Iris pigment epithelial cell (primary cell): ENCODE data around the gene CAPN2.
"Not testable (repeated sequence)": the region's sequence is repeated elsewhere in the genome, so short reads cannot be mapped to it uniquely, and the experiment has no call there.

Experiments
- DNase-seq: peaks from one replicate; pipeline ENCODE4 v3.0.0-alpha.2; 2011; ENCODE audit warnings: low read depth

Gene CAPN2

DNA sequence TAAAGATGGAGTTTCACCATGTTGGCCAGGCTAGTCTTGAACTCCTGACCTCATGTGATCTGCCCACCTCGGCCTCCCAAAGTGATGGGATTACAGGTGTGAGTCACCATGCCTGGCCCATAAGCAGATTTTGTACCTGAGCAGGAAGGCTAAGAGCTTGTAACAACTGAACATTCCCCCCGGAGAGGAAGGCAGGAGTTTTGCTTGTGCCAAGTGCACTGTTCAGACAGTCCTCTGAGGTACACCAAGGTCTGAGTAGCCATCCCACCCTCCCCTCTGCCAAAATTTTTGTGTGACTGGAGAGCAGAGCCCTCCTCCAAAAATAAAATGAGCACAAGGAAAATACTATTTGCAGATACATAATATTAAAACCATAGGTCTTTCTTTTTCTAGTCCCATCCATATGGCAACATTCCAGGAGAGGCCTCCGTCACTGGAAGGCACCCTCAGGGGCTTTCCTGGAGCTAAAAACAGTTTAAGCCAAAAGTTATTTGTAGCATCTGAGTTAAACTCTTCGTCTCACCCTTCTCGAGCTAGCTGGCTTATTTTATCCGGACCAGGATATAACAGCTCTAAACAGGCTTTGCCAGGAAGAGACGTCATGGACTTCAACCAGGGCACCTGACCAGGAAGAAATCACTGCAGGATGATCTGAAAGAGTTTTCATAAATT lies 27.2 kb downstream of the CAPN2 start:
- no peak for DNase-seq

DNA sequence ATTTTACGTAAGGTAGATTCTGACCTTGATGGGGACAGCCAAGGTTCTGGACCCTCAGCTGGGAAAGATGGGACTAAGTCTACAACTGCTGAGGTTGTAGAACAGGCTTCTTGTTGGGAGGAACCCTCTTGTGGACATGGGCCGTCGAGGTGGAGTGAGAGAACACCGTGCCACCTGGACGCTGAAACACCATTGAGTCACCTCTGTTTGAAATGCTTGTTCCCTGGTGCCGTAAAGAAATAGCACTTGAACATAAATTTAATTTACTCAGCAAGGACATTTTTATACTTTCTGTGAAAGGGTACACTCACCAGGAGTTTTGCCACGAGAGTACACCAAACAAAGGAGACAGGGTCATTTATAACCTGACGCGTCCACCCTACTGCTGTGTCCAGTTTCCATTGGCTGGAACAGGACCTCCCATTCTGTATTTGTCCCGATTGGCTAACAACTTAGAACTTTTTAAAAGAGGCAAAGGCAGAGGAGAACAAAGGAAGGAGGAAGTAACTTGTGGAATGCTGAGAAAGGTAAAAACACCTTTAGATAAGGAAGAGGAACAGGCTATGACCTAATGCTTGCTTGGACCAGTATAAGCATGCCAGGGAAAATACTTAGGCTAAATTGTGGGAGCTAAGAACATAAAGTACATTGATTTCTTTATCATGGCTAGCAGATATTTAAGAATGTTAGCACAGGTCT lies 27.8 kb downstream of the CAPN2 start:
- DNase-seq, result not testable (repeated sequence)

GRCh38 chr1:223741861-223742260 lies 29.5 kb downstream of the CAPN2 start:
- DNase-seq, result peak; percentile 88

DNA sequence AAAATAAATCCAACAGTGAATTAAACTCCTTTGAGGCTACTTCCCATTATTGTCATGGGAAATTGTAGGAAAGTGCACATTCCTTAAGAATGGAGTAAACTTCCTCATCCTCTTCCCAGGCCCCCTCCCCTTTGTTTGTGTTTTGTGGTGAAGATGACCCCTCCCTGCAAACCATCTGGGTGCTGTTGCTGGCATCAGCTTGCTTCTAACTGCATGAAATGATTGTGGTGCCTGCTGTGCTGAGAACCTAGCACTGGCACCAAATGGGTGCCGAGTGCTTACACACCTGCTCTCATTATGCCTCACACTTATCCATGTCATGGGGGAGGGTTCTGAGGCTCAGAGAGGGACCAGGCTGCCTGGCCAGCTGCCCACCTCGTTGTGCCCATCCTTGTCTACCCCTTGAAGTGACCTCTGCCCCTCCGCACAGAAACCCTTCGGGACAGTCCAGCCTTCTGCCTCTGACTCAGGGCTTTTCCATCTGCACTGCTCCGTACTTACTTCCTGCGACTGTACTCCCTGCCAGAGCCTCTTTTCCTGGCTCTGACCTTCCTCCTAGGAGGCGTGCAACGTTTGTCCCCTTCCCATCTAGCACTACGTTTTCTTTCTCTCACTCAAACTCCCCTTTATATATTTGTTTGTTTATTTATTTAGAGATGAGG lies 30.6 kb downstream of the CAPN2 start:
- DNase-seq, result no peak

DNA sequence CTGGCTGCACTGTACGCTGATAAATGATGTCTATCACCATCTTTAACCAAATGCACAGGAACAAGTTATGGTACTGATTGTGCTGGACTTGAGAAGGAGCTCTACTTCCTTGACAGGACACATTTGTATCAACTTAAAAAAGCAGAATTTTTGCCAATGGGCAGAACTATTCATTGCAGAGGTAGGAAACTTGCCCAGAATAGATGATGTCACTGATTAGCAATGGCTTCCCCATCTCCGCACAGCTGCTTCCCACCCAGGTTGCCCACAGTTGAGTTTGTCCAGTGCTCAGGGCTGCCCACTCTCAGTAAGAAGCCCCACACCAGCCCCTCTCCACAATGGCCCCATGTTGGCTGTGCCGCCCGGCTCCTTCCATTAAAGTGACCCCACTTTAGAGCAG lies 33.4 kb downstream of the CAPN2 start:
- DNase-seq, result no peak

DNA sequence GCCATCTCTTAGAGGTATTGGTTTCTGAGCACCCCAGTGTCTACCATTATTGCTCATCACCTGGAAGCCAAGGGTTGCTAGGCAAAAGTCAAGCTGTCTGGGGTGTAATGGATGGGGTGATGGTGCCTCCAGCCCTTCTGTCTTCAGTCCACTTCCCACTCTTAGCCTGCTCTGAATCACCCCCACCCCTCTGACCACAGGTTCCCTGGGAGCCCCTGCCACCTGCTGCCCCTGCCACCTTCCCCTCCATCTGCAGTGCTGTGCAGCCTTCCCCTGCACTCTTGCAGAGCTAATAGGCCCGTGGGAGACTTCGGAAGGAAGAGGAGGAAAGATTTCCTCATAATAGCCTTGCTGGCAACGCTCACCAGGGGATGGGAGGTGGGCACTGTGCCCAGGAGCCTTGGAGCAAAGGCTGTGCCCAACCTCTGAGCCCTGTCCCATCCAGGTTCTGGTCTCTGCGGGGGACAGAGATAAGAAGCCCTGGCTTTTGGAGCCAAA lies 35.5 kb downstream of the CAPN2 start:
- no peak for DNase-seq

GRCh38 chr1:223748405-223748772 lies 36.0 kb downstream of the CAPN2 start:
- peak; percentile 85 for DNase-seq

DNA sequence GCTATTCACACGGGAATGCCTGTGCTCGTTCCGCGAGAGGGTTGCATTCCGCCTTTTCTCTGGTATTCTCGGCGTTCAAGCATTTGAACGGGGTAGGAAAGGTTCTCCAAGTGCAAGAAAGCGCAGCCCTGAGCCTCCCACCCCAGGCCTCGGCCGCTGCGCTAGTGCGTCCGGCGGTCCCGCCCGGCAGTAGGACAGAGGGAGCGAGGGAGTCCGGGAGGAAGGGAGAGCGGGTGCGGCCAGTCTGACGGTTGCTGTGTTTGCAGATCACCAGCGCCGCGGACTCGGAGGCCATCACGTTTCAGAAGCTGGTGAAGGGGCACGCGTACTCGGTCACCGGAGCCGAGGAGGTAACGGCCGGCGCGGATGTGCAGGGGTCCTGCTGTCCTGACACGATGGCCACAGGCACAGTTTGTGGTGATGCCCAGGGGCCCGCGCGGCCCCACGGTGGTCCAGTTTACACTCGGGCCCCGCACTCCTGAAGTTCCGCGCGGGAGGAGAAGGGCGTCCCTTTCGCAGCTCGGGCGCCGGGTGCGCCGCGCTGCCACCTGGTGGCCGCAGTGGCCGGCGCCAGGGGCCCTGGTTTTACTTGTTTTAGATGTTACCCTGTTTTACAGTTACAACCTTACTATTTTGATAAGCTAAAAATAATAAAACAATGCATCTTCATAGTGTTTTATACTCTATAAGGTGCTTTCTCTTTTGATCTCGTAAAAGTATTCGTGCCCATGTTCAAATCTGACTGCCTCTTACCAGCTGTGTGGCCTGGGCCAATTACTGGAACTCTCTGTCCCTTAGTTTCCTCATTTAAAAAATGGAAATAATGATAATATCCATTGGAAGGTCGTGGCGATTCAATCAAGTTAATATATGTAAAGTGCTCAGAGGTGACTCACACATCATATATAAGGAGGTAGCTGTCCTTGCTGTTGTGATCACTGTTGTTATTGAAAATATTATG lies 36.7 kb downstream of the CAPN2 start:
- DNase-seq, result no peak

DNA sequence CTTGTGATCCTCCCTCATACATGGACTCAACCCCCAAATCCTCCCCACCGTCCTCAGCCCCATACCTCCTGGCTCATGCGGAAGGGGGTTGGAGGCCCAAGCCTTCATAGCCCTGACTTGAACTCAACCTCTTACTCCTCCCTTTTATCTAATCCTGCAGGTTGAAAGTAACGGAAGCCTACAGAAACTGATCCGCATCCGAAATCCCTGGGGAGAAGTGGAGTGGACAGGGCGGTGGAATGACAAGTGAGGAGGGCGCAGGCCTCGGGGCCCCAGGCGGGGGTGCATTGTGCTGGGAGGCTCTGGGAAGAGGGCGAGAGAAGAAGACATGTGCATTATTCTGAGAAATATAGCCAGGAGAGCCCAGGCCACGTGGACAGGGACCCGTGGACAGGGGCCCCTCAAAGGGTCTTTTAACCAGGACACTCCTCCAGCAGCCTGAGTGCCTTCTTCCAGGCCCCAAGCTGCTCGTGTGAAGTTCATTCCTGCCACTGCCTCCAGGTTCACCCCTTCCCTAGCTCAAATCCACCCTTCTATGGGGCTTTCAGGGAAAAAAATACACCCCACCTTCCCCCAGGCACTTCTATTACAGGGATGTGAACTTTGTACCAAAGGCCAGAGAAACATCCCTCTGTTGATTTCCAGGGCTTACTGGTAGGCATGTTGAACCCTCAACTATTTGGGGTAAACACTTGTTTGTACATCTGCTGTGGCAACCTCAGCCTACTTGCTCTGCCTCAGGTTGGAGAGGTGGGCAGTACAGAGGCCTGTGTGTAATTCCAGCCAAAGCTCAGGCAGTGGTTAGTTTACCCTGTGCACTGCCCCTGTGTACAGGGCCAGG lies 38.6 kb downstream of the CAPN2 start:
- no peak for DNase-seq

DNA sequence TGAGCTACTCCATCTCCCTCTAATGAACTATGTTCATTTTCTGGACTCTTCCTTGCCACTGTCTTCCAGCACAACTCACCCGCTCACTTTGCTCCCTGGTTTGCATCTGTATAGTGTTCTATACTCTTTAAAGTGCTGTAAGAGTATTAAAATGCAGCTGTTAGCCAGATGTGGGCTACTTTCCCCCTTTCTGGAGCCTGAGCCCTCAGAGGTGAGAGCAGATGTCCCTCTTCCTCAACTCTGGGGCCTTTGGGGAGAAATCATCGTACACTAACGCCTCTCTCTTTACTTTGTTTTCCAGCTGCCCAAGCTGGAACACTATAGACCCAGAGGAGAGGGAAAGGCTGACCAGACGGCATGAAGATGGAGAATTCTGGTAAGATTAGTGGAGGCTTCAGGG lies 39.4 kb downstream of the CAPN2 start:
- DNase-seq, result no peak

- no peak for DNase-seq
Observed at GRCh38 chr1:223752721-223753515, 40.6 kb downstream of the CAPN2 start.

GRCh38 chr1:223754681-223755431 lies 42.5 kb downstream of the CAPN2 start:
- DNase-seq, result no peak

DNA sequence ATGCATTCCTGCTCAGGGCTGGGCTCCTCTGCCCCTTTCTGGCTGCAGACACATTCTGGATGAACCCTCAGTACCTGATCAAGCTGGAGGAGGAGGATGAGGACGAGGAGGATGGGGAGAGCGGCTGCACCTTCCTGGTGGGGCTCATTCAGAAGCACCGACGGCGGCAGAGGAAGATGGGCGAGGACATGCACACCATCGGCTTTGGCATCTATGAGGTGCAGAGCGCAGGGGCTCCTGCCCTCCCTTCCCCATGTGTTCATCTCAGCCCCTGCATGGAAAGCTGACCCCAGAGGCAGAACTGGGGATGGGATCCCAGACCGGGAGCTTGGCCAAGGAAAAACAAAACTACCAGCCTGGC lies 43.1 kb downstream of the CAPN2 start:
- DNase-seq, result no peak

DNA sequence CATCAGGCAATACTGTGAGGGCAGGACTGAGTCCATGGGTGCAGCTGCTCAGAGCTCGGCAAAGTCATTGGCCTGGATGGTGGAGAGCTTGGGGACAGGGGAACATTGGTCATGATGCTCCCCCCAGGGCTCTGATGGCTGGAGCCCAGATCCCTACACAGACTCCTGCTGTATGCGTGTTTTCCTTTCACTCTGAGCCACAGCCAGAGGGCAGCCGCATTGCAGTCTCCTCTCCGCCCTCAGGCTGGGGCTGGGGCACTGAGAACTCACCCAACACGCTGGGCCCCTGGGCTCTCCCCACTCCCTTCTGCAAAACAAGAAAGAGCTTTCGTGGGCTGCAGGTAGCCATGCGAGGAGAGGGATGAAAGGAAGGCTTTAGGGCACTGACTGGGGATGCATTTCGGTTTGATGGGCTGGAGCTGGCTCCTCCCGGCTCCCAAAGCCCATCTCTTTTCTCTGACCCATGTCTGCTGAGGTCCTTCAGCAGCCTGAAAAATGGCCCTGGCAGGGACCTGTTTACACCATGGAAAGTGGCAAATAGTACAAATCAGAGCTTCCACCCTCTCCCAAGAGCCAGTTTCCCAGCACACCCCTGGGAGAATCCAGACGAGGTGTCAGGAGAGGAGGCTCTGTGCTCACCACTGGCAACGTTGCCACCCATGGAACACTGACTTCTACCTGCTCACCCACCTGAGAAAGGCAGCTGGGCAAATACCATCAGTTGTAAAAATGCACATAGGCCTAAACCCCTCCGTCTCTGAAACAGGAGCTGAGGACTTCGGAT lies 43.8 kb downstream of the CAPN2 start:
- no peak for DNase-seq

DNA sequence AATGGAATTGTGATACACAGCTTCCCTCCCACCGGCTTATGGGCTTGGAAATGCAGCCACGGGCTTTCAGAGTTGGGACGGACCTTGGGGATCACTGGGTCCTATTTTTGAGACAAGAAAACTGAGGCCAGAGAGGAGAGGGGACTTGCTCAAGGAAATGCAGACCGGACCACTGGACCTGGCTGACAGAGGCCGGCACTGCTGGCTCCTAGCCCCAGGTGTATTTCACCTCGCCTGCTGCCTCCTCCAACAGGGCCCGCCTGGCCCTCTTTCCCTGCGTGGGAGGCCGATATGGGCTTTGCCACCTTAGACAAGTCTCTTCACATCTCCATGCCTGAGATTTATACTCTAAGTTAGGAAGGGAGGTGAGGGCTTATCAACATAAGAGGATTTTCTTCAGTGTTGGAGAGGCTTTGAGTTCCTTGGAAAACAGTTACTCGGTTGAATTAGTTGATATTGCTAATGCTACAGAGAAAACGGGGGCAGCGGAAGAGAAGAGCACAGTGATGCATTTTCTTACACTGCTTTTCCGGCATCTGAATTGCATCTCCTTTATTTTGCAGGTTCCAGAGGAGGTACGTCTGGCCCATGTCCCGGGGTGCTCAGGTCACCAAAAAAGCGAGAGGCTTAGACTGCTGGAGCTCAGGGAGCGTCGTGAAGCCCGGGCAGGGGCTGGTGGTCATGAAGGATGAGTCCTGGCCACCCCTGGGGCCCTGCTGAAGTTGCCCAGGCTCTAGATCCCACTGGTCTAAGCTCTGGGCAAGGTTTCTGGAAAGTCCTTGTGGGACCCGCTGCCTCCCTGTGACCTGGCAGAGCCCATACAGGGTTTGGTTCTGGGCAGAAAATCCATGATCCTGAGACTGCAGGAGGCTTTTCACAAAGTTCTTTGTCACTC lies 44.7 kb downstream of the CAPN2 start:
- no peak for DNase-seq

- DNase-seq, result no peak
Observed at GRCh38 chr1:223758734-223759133, 46.4 kb downstream of the CAPN2 start.

DNA sequence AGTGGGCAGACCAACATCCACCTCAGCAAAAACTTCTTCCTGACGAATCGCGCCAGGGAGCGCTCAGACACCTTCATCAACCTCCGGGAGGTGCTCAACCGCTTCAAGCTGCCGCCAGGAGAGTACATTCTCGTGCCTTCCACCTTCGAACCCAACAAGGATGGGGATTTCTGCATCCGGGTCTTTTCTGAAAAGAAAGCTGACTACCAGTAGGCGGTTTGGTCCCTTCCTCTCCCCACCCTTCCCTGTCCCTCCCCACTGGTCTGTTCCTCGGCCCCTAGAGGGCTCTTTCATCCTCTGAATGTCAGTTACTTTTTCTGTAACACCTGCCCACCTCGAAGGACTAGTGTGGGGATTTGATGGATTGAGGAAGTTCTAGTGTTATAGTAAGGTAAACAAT lies 46.9 kb downstream of the CAPN2 start:
- DNase-seq, result no peak

DNA sequence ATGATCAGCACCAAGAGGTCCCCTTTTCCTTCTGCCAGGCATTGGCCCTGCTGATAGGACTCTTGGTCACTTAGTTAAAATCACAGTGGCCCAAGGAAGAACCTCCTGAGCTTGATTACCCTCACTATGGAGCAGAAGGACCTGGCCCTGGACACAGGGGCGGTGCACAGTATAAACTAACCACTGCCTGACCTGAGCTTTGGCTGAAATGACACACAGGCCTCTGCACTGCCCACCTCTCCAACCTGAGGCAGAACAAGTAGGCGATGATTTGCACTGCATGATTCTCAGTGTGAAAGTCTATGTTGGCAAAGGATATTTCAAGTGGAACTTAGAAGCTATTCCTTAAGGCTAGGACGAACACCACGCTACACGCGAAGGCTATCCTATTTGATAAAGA lies 48.5 kb downstream of the CAPN2 start:
- no peak for DNase-seq
